HepG2 (cell line): ENCODE data around the gene KBTBD13. TPM values are rescaled to one million over a fixed set of nuclear protein-coding genes. Genes with fewer than 3 reads are reported as not detected.
A peak's percentile ranks its signal among the peaks of the same experiment; 100 is the strongest.

Source experiments
- ATAC-seq: fragments of 200-7000 bp; cut with Tn5 transposase; 3 replicates; pipeline ENCODE4 v1.9.1; 2020; ENCODE audit warnings: mild to moderate bottlenecking, moderate library complexity
- BruUV-seq: library from RNA; stranded (reverse); fragments of 400-500 nt; replicated peaks from 2 replicates; lab custom pipeline; 2021; lab: Mats Ljungman, UMichigan
- CTCF ChIA-PET: fragments of 300-600 bp; formaldehyde crosslinking; extraction: SDS; loops from one replicate; lab custom pipeline; 2021; ENCODE audit warnings: low total read pairs, inconsistent platforms, low intra/inter-chr PET ratio; lab: Yijun Ruan, JAX
- POLR2A ChIA-PET: fragments of 350-600 bp; sonication (Branson Sonifier 250); formaldehyde crosslinking; loops from one replicate; lab custom pipeline; 2020; ENCODE audit warnings: antibody characterized with exemption, inconsistent platforms; lab: Yijun Ruan, JAX
- DNase-seq: peaks from one replicate; pipeline ENCODE4 v3.0.0-alpha.2; 2015; ENCODE audit warnings: low spot score
- FAIRE-seq: peaks from 3 replicates; lab custom pipeline; 2011; peaks lifted over from hg19 to GRCh38; lab: Jason Lieb, UNC
- H2AFZ ChIP-seq: one replicate; pipeline ENCODE4 v1.6.1; 2011; ENCODE audit warnings: low read length, inconsistent platforms
- H3K27ac ChIP-seq: fragments of 300-600 bp; 3 replicates; pipeline ENCODE4 v1.8.0; 2011; ENCODE audit warnings: mixed run types, mild to moderate bottlenecking, mixed read lengths, low read length, inconsistent platforms; ENCODE audit not compliant: insufficient read depth; ENCODE audit errors: extremely low read length
- H3K27me3 ChIP-seq, 2 experiments: fragments of 200-600 bp in 1 of 2; 2 replicates in 1 of 2; 3 replicates in 1 of 2; pipeline versions ENCODE4 v1.6.0 to v1.8.0; 2011; ENCODE audit warnings: low read length in 2 of 2, mild to moderate bottlenecking in 2 of 2, moderate library complexity in 2 of 2, inconsistent platforms in 1 of 2; ENCODE audit not compliant: insufficient read depth in 2 of 2, control insufficient read depth in 1 of 2
- H3K36me3 ChIP-seq, 2 experiments: fragments of 200-600 bp in 1 of 2; replicated peaks in 1 of 2; 2 replicates in 1 of 2; 3 replicates in 1 of 2; pipeline versions ENCODE4 v1.5.1 to v1.8.0; 2011; ENCODE audit warnings: low read length in 2 of 2, inconsistent platforms in 1 of 2; ENCODE audit not compliant: insufficient read depth in 2 of 2, control insufficient read depth in 1 of 2
- H3K4me1 ChIP-seq: 2 replicates; pipeline ENCODE4 v1.5.1; 2012; ENCODE audit warnings: low read length, inconsistent platforms; ENCODE audit not compliant: insufficient read depth
- H3K4me2 ChIP-seq: 2 replicates; pipeline ENCODE4 v1.6.0; 2011; ENCODE audit warnings: low read depth, low read length, inconsistent platforms
- H3K4me3 ChIP-seq, 3 experiments: fragments of 200-600 bp in 1 of 3; sonication (generic), shearing (Covaris generic) in 1 of 3; replicated peaks in 1 of 3; 2 replicates each; pipeline ENCODE4 v1.5.1; 2011 to 2016; ENCODE audit warnings: low read length in 3 of 3, inconsistent platforms in 2 of 3, low read depth in 2 of 3, mild to moderate bottlenecking in 2 of 3, control low read depth in 1 of 3, mixed read lengths in 1 of 3; ENCODE audit not compliant: insufficient read depth in 1 of 3
- H3K79me2 ChIP-seq: one replicate; pipeline ENCODE4 v1.6.1; 2011; ENCODE audit warnings: low read length, inconsistent platforms; ENCODE audit not compliant: insufficient read depth
- H3K9ac ChIP-seq: 2 replicates; pipeline ENCODE4 v1.6.0; 2011; ENCODE audit warnings: mild to moderate bottlenecking, low read depth, low read length, inconsistent platforms; ENCODE audit not compliant: insufficient read depth
- H3K9me3 ChIP-seq: 2 replicates; pipeline ENCODE4 v1.5.1; 2012; ENCODE audit warnings: mild to moderate bottlenecking, low read length
- H4K20me1 ChIP-seq: 2 replicates; pipeline ENCODE4 v1.6.0; 2011; ENCODE audit warnings: inconsistent platforms, mild to moderate bottlenecking, low read length, moderate library complexity; ENCODE audit not compliant: insufficient read depth
- DZIP1 ChIP-seq: sonication (generic); formaldehyde crosslinking; IDR thresholded peaks from 2 replicates; pipeline ENCODE4 v1.5.0; 2020; ENCODE audit warnings: mild to moderate bottlenecking, missing genetic modification reagents
- GATAD2A ChIP-seq: IDR thresholded peaks from 2 replicates; pipeline ENCODE4 v1.6.1; 2016
- HMGXB4 ChIP-seq, 2 experiments: sonication (generic) in 1 of 2; formaldehyde crosslinking in 1 of 2; IDR thresholded peaks; 2 replicates each; pipeline versions ENCODE4 v1.4.0 to v1.6.1; 2018 to 2020; ENCODE audit warnings: missing genetic modification reagents in 2 of 2, borderline replicate concordance in 1 of 2, low read depth in 1 of 2, mild to moderate bottlenecking in 1 of 2, missing biosample characterization in 1 of 2
- KDM3A ChIP-seq: IDR thresholded peaks from 2 replicates; pipeline ENCODE4 v1.6.1; 2018; ENCODE audit warnings: low read depth, missing compliant biosample characterization
- MED1 ChIP-seq: sonication (generic); formaldehyde crosslinking; IDR thresholded peaks from 2 replicates; pipeline ENCODE4 v1.4.0; 2020; ENCODE audit warnings: missing genetic modification reagents
- MYC ChIP-seq: sonication (generic); formaldehyde crosslinking; IDR thresholded peaks from 2 replicates; pipeline ENCODE4 v1.9.0; 2021; ENCODE audit warnings: missing genetic modification reagents, borderline replicate concordance
- RAD21 ChIP-seq: fragments of 450-650 bp; formaldehyde crosslinking; IDR thresholded peaks from 2 replicates; pipeline ENCODE4 v1.5.0; 2020; ENCODE audit warnings: mild to moderate bottlenecking
- SP2 ChIP-seq: sonication (generic); formaldehyde crosslinking; IDR thresholded peaks from 2 replicates; pipeline ENCODE4 v1.5.1; 2020; ENCODE audit warnings: mild to moderate bottlenecking, missing genetic modification reagents
- TAF15 ChIP-seq: fragments of 200-400 bp; formaldehyde crosslinking; IDR thresholded peaks from one replicate; pipeline ENCODE4 v1.6.1; 2018; ENCODE audit warnings: mild to moderate bottlenecking, low read depth, low read length; ENCODE audit not compliant: poor library complexity, severe bottlenecking
- UBTF ChIP-seq: sonication (generic); formaldehyde crosslinking; IDR thresholded peaks from 2 replicates; pipeline ENCODE4 v1.4.0; 2020; ENCODE audit warnings: mild to moderate bottlenecking, missing genetic modification reagents
- ZFX ChIP-seq: sonication (generic); formaldehyde crosslinking; IDR thresholded peaks from 2 replicates; pipeline ENCODE4 v1.4.0; 2020; ENCODE audit warnings: mild to moderate bottlenecking, low read depth, missing genetic modification reagents, moderate library complexity
- ZNF232 ChIP-seq: sonication (generic); formaldehyde crosslinking; IDR thresholded peaks from 2 replicates; pipeline ENCODE4 v1.4.0; 2020; ENCODE audit warnings: missing genetic modification reagents, borderline replicate concordance
- ZNF629 ChIP-seq: sonication (generic); formaldehyde crosslinking; conservative IDR thresholded peaks from 2 replicates; pipeline ENCODE4 v1.5.0; 2020; ENCODE audit warnings: missing genetic modification reagents
- WGBS: methylation state at CpG from one replicate; pipeline ENCODE4 v1.1.6; 2017; ENCODE audit warnings: low lambda C conversion rate; 5-methylcytosine and 5-hydroxymethylcytosine counted together
- in situ Hi-C: cut with HindIII; loops from 2 replicates; pipeline ENCODE4 v1.10.0; 2017; ENCODE audit warnings: low pct_unique_long_range_greater_than_20kb; ENCODE audit not compliant: extremely low pct_ligation_motif_present
- intact Hi-C: fragments of 100-400 bp; cut with micrococcal nuclease; formaldehyde crosslinking; loops from one replicate; pipeline ENCODE4 v1.10.0; 2022; ENCODE audit not compliant: unreplicated experiment
- polyA plus RNA-seq, 8 experiments: library from polyadenylated mRNA; depleted of rRNA in 3 of 8; stranded (reverse) in 7 of 8; unstranded in 1 of 8; fragments of >200 nt; fragmentation: Illumina TruSeq in 4 of 8; extraction: Trizol in 4 of 8; gene quantifications; 2 replicates each; pipeline versions ENCODE4 v1.2.1 to v1.2.3, GENCODE V29; 2011 to 2016; ENCODE audit warnings: low read depth in 4 of 8, missing spikeins in 1 of 8, mixed read lengths in 1 of 8; ENCODE audit not compliant: insufficient read depth in 1 of 8
- total RNA-seq, 5 experiments: library from RNA; depleted of rRNA; stranded (reverse); fragments of >200 nt; fragmentation: Illumina TruSeq; extraction: Trizol; gene quantifications; 2 replicates each; pipeline ENCODE4 v1.2.3, GENCODE V29; 2016; ENCODE audit warnings: low read depth in 1 of 5

KBTBD13 gene
- total and polyA plus RNA-seq, 2 of the 13 experiments (the other 11 are each of a cell fraction or from before 2014, with no cell fraction given): not detected

- H2AFZ ChIP-seq: no peak overlapping the region
- BruUV-seq: no TSS peak
Measured at GRCh38 chr15:65062061-65062460, 14.5 kb upstream of the KBTBD13 start.

GRCh38 chr15:65062726-65063125 is 13.8 kb upstream of the KBTBD13 start:
- peak; percentile 12; the same call in 2 of the 3 replicates for ATAC-seq
- intact Hi-C loops: no loop called here
- peaks cover 0 to 19% of the 10 kb centered on the region in 2 experiments; a peak in 2 of 5 replicates for H3K27me3 ChIP-seq
- H3K9ac ChIP-seq: no peak overlapping the region
- H3K36me3 ChIP-seq: no peaks in the 10 kb centered on the region
- H3K4me2 ChIP-seq: no peak overlapping the region
- H3K4me3 ChIP-seq: no peak overlapping the region
- POLR2A ChIA-PET: interaction anchor here (0.6 kb wide), 1 partner anchor 16 kb away, joined by 4 read pairs; no protein-coding TSS in a partner anchor
- no peaks in the 10 kb centered on the region for H3K79me2 ChIP-seq
- no peaks in the 10 kb centered on the region for H3K9me3 ChIP-seq
- no peak overlapping the region for H2AFZ ChIP-seq
- no peak for FAIRE-seq
- CTCF ChIA-PET: no interaction called here
- in situ Hi-C loops: no loop called here
- peaks cover 77% of the 10 kb centered on the region for H3K4me1 ChIP-seq
- no TSS peak for BruUV-seq
- 22% methylated on average over 2 of the region's 5 CpGs for WGBS
- no peak for DNase-seq
- no peaks in the 10 kb centered on the region for H4K20me1 ChIP-seq
- no peak overlapping the region for H3K27ac ChIP-seq
- no peak for TF ChIP-seq TAF15
- no peak for TF ChIP-seq GATAD2A (CRISPR knock-in tag)
- no peak for TF ChIP-seq MYC
- TF ChIP-seq RAD21 (CRISPR knock-in tag): no peak
- no peak for TF ChIP-seq DZIP1
- TF ChIP-seq SP2 (CRISPR knock-in tag): no peak
- TF ChIP-seq HMGXB4 (CRISPR knock-in tag; IDR thresholded peaks at IDR 0.05; ENCODE audit: borderline replicate concordance in 1 of 2, low read depth in 1 of 2): no peak
- no peak for TF ChIP-seq ZFX (CRISPR knock-in tag)
- TF ChIP-seq UBTF (CRISPR knock-in tag): no peak

More at GRCh38 chr15:65062061-65062460, 14.5 kb upstream of the KBTBD13 start:
- no peak overlapping the region for H3K4me3 ChIP-seq
- peaks cover 84% of the 10 kb centered on the region for H3K4me1 ChIP-seq
- no peak for FAIRE-seq
- H3K9ac ChIP-seq: no peak overlapping the region
- no peaks in the 10 kb centered on the region for H4K20me1 ChIP-seq
- intact Hi-C loops: no loop called here
- no peaks in the 10 kb centered on the region for H3K79me2 ChIP-seq
- CTCF ChIA-PET: no interaction called here
- H3K27me3 ChIP-seq: peaks cover 0 to 19% of the 10 kb centered on the region in 2 experiments; a peak in 2 of 5 replicates
- TF ChIP-seq MED1 (CRISPR knock-in tag) (no peak), ZNF629 (CRISPR knock-in tag) (peak; percentile 36; the same call in 1 of the 2 replicates), ZNF232 (CRISPR knock-in tag) (no peak), KDM3A (CRISPR knock-in tag) (no peak)
- TF ChIP-seq, all 625 proteins: peak for 1
- POLR2A ChIA-PET: interaction anchor here (0.6 to 1.0 kb wide), 2 partner anchors 15 to 27 kb away, joined by 3 to 4 read pairs; no protein-coding TSS in a partner anchor
- no peaks in the 10 kb centered on the region for H3K9me3 ChIP-seq
- H3K4me2 ChIP-seq: no peak overlapping the region
- H3K27ac ChIP-seq: no peak overlapping the region
- H3K36me3 ChIP-seq: no peaks in the 10 kb centered on the region
- in situ Hi-C loops: no loop called here
- ATAC-seq (no peak), DNase-seq (no peak)
- WGBS: 28% methylated on average over 2 of the region's 5 CpGs
